Karpas-422 (cell line): ENCODE data around the gene DNAH11. TPM values are rescaled to one million over a fixed set of nuclear protein-coding genes. Genes with fewer than 3 reads are reported as not detected.

Source experiments
- DNase-seq: peaks from one replicate; pipeline ENCODE4 v3.0.0-alpha.2; 2015
- H2AFZ ChIP-seq: fragments of 200-600 bp; sonication (generic); 2 replicates; pipeline ENCODE4 v1.6.1; 2014; ENCODE audit warnings: antibody characterized with exemption, low read length, mixed read lengths
- H3K27ac ChIP-seq: fragments of 200-600 bp; sonication (generic); 2 replicates; pipeline ENCODE4 v1.5.1; 2014; ENCODE audit warnings: mild to moderate bottlenecking, low read length, moderate library complexity
- H3K27me3 ChIP-seq: fragments of 200-600 bp; sonication (generic); 2 replicates; pipeline ENCODE4 v1.6.1; 2014; ENCODE audit warnings: low read length, mixed read lengths
- H3K36me3 ChIP-seq: fragments of 200-600 bp; sonication (generic); 2 replicates; pipeline ENCODE4 v1.6.1; 2014; ENCODE audit warnings: low read length, mixed read lengths; ENCODE audit not compliant: insufficient read depth
- H3K4me1 ChIP-seq: fragments of 200-600 bp; sonication (generic); 2 replicates; pipeline ENCODE4 v1.6.1; 2014; ENCODE audit warnings: mild to moderate bottlenecking, low read length, mixed read lengths
- H3K4me2 ChIP-seq: fragments of 200-600 bp; sonication (generic); 2 replicates; pipeline ENCODE4 v1.6.1; 2014; ENCODE audit warnings: low read length, low read depth, mild to moderate bottlenecking; ENCODE audit not compliant: poor library complexity, severe bottlenecking
- H3K4me3 ChIP-seq: fragments of 200-600 bp; sonication (generic); 2 replicates; pipeline ENCODE4 v1.5.1; 2014; ENCODE audit warnings: mild to moderate bottlenecking, antibody characterized with exemption, low read length, mixed read lengths
- H3K79me2 ChIP-seq: fragments of 200-600 bp; sonication (generic); 2 replicates; pipeline ENCODE4 v1.6.1; 2014; ENCODE audit warnings: mild to moderate bottlenecking, low read length, mixed read lengths
- H3K9ac ChIP-seq: fragments of 200-600 bp; sonication (generic); 2 replicates; pipeline ENCODE4 v1.6.0; 2014; ENCODE audit warnings: low read length
- H3K9me2 ChIP-seq: fragments of 200-600 bp; sonication (generic), shearing (Covaris generic); replicated peaks from 2 replicates; pipeline ENCODE4 v1.6.0; 2014; ENCODE audit warnings: mild to moderate bottlenecking, low read length, moderate library complexity; ENCODE audit not compliant: insufficient read depth
- H3K9me3 ChIP-seq: fragments of 300-700, 200-600 bp; sonication (generic); 2 replicates; pipeline ENCODE4 v1.6.1; 2014; ENCODE audit warnings: low read length, mixed read lengths
- H4K20me1 ChIP-seq: fragments of 200-600 bp; sonication (generic); 2 replicates; pipeline ENCODE4 v1.6.1; 2014; ENCODE audit warnings: mild to moderate bottlenecking, antibody characterized with exemption, low read length, low read depth; ENCODE audit not compliant: insufficient read depth
- total RNA-seq: library from RNA; depleted of rRNA; stranded (reverse); fragments of >200 nt; shearing (Covaris generic); gene quantifications from 2 replicates; pipeline ENCODE4 v1.2.3, GENCODE V29; 2014; ENCODE audit warnings: low replicate concordance

Gene DNAH11
- total RNA-seq, 1 experiment from 2014 or later: 0.04 TPM

- Histone ChIP-seq H3K27me3 (no peaks in the 10 kb centered on the region), H3K4me3 (no peak overlapping the region), H3K9ac (no peak overlapping the region), H2AFZ (no peak overlapping the region), H3K27ac (no peak overlapping the region), H3K9me2 (no peaks in the 10 kb centered on the region), H3K36me3 (no peaks in the 10 kb centered on the region), H3K9me3 (no peaks in the 10 kb centered on the region), H3K4me1 (no peaks in the 10 kb centered on the region), H4K20me1 (no peaks in the 10 kb centered on the region), H3K4me2 (no peak overlapping the region), H3K79me2 (no peaks in the 10 kb centered on the region)
- no peak for DNase-seq
Observed at GRCh38 chr7:21747806-21748205, 205.0 kb downstream of the DNAH11 start.

- Histone ChIP-seq H2AFZ (no peak overlapping the region), H3K9me2 (no peaks in the 10 kb centered on the region), H3K36me3 (no peaks in the 10 kb centered on the region), H4K20me1 (no peaks in the 10 kb centered on the region), H3K4me1 (no peaks in the 10 kb centered on the region), H3K4me3 (no peak overlapping the region), H3K27ac (no peak overlapping the region), H3K9ac (no peak overlapping the region), H3K9me3 (no peaks in the 10 kb centered on the region), H3K27me3 (no peaks in the 10 kb centered on the region), H3K4me2 (no peak overlapping the region), H3K79me2 (no peaks in the 10 kb centered on the region)
- DNase-seq: no peak
Observed at GRCh38 chr7:21749378-21749777, 206.5 kb downstream of the DNAH11 start.

- Histone ChIP-seq H4K20me1 (no peaks in the 10 kb centered on the region), H3K4me3 (no peak overlapping the region), H3K9ac (no peak overlapping the region), H3K9me3 (no peaks in the 10 kb centered on the region), H3K4me1 (no peaks in the 10 kb centered on the region), H3K9me2 (no peaks in the 10 kb centered on the region), H2AFZ (no peak overlapping the region), H3K79me2 (no peaks in the 10 kb centered on the region), H3K27me3 (no peaks in the 10 kb centered on the region), H3K27ac (no peak overlapping the region), H3K4me2 (no peak overlapping the region), H3K36me3 (no peaks in the 10 kb centered on the region)
- no peak for DNase-seq
Observed at GRCh38 chr7:21753071-21753470, 210.2 kb downstream of the DNAH11 start.

- H3K79me2 ChIP-seq: no peaks in the 10 kb centered on the region
- H3K9me2 ChIP-seq: no peaks in the 10 kb centered on the region
- H3K27ac ChIP-seq: no peak overlapping the region
- H3K4me2 ChIP-seq: no peak overlapping the region
- DNase-seq: no peak
- no peak overlapping the region for H3K4me3 ChIP-seq
- no peak overlapping the region for H3K9ac ChIP-seq
- H3K4me1 ChIP-seq: no peaks in the 10 kb centered on the region
- H3K9me3 ChIP-seq: no peaks in the 10 kb centered on the region
- no peaks in the 10 kb centered on the region for H4K20me1 ChIP-seq
- H3K27me3 ChIP-seq: no peaks in the 10 kb centered on the region
- no peak overlapping the region for H2AFZ ChIP-seq
- H3K36me3 ChIP-seq: no peaks in the 10 kb centered on the region
Observed at GRCh38 chr7:21754963-21755362, 212.1 kb downstream of the DNAH11 start.

- no peak overlapping the region for H2AFZ ChIP-seq
- no peak overlapping the region for H3K4me3 ChIP-seq
- H3K4me1 ChIP-seq: no peaks in the 10 kb centered on the region
- H3K9ac ChIP-seq: no peak overlapping the region
- no peaks in the 10 kb centered on the region for H3K36me3 ChIP-seq
- H3K27ac ChIP-seq: no peak overlapping the region
- H3K79me2 ChIP-seq: no peaks in the 10 kb centered on the region
- H3K9me3 ChIP-seq: no peaks in the 10 kb centered on the region
- no peaks in the 10 kb centered on the region for H3K9me2 ChIP-seq
- no peak for DNase-seq
- H4K20me1 ChIP-seq: no peaks in the 10 kb centered on the region
- no peaks in the 10 kb centered on the region for H3K27me3 ChIP-seq
- H3K4me2 ChIP-seq: no peak overlapping the region
Observed at GRCh38 chr7:21757537-21758282, 214.9 kb downstream of the DNAH11 start.

- Histone ChIP-seq H3K9me2 (no peaks in the 10 kb centered on the region), H3K4me2 (no peak overlapping the region), H3K36me3 (no peaks in the 10 kb centered on the region), H2AFZ (no peak overlapping the region), H3K27ac (no peak overlapping the region), H4K20me1 (no peaks in the 10 kb centered on the region), H3K79me2 (no peaks in the 10 kb centered on the region), H3K9me3 (no peaks in the 10 kb centered on the region), H3K9ac (no peak overlapping the region), H3K4me1 (no peaks in the 10 kb centered on the region), H3K27me3 (no peaks in the 10 kb centered on the region), H3K4me3 (no peak overlapping the region)
- no peak for DNase-seq
Observed at GRCh38 chr7:21758286-21758685, 215.4 kb downstream of the DNAH11 start.

- Histone ChIP-seq H3K4me1 (no peaks in the 10 kb centered on the region), H3K79me2 (no peaks in the 10 kb centered on the region), H3K36me3 (no peaks in the 10 kb centered on the region), H4K20me1 (no peaks in the 10 kb centered on the region), H3K9me3 (no peaks in the 10 kb centered on the region), H3K4me2 (no peak overlapping the region), H2AFZ (no peak overlapping the region), H3K4me3 (no peak overlapping the region), H3K27me3 (no peaks in the 10 kb centered on the region), H3K9ac (no peak overlapping the region), H3K27ac (no peak overlapping the region), H3K9me2 (no peaks in the 10 kb centered on the region)
- DNase-seq: no peak
Observed at GRCh38 chr7:21762469-21762868, 219.6 kb downstream of the DNAH11 start.

GRCh38 chr7:21763818-21764217 is 221.0 kb downstream of the DNAH11 start:
- Histone ChIP-seq H3K4me2 (no peak overlapping the region), H3K4me3 (no peak overlapping the region), H3K4me1 (no peaks in the 10 kb centered on the region)

More at GRCh38 chr7:21763818-21764217, 221.0 kb downstream of the DNAH11 start:
- no peak overlapping the region for H2AFZ ChIP-seq
- no peaks in the 10 kb centered on the region for H3K79me2 ChIP-seq
- H3K9ac ChIP-seq: no peak overlapping the region
- no peaks in the 10 kb centered on the region for H3K9me2 ChIP-seq
- H3K27ac ChIP-seq: no peak overlapping the region
- H3K27me3 ChIP-seq: no peaks in the 10 kb centered on the region
- H4K20me1 ChIP-seq: no peaks in the 10 kb centered on the region
- DNase-seq: no peak
- H3K36me3 ChIP-seq: no peaks in the 10 kb centered on the region
- H3K9me3 ChIP-seq: no peaks in the 10 kb centered on the region
